Measurements from ENCODE around the gene WDR37.
"Not testable (repeated sequence)": the region's sequence is repeated elsewhere in the genome, so short reads cannot be mapped to it uniquely, and the experiment has no call there.

The WDR37 gene

GRCh38 chr10:1056326-1057105, at the start of gene WDR37:
Gene WDR37 (plus strand): TSS chr10:1056385. CDS start chr10:1072156, 15,771 bp downstream.
- peak; percentile 75 for DNase-seq (ENCODE audit: low spot score)

GRCh38 chr10:1006573-1006972, 49.6 kb upstream of the WDR37 start:
- DNase-seq (ENCODE audit: low spot score) = no peak

GRCh38 chr10:1007583-1007982, 48.6 kb upstream of the WDR37 start:
- no peak for DNase-seq (ENCODE audit: low spot score)

- no peak for DNase-seq (ENCODE audit: low spot score)
Measured at GRCh38 chr10:1009071-1009494, 47.1 kb upstream of the WDR37 start.

- not testable (repeated sequence) for DNase-seq (ENCODE audit: low spot score)
Measured at GRCh38 chr10:1009947-1010346, 46.2 kb upstream of the WDR37 start.

GRCh38 chr10:1010703-1011102, 45.5 kb upstream of the WDR37 start:
- DNase-seq (ENCODE audit: low spot score) = no peak

GRCh38 chr10:1011696-1012095, 44.5 kb upstream of the WDR37 start:
- DNase-seq (ENCODE audit: low spot score) = no peak

GRCh38 chr10:1015688-1016087, 40.5 kb upstream of the WDR37 start:
- DNase-seq (ENCODE audit: low spot score) = no peak

GRCh38 chr10:1019362-1019761, 36.8 kb upstream of the WDR37 start:
- DNase-seq (ENCODE audit: low spot score) = no peak

GRCh38 chr10:1020460-1020859, 35.7 kb upstream of the WDR37 start:
- no peak for DNase-seq (ENCODE audit: low spot score)

- DNase-seq (ENCODE audit: low spot score) = no peak
Measured at GRCh38 chr10:1020958-1021357, 35.2 kb upstream of the WDR37 start.

GRCh38 chr10:1022413-1022812, 33.8 kb upstream of the WDR37 start:
- no peak for DNase-seq (ENCODE audit: low spot score)

GRCh38 chr10:1024103-1024502, 32.1 kb upstream of the WDR37 start:
- no peak for DNase-seq (ENCODE audit: low spot score)

GRCh38 chr10:1025683-1026082, 30.5 kb upstream of the WDR37 start, which contains the start of gene IDI2:
Gene IDI2 (minus strand): TSS chr10:1025859. CDS start chr10:1024723, 1,136 bp downstream.
- no peak for DNase-seq (ENCODE audit: low spot score)

- no peak for DNase-seq (ENCODE audit: low spot score)
Measured at GRCh38 chr10:1026578-1026977, 29.6 kb upstream of the WDR37 start.

GRCh38 chr10:1029838-1030237, 26.3 kb upstream of the WDR37 start:
- no peak for DNase-seq (ENCODE audit: low spot score)

GRCh38 chr10:1033601-1034000, 22.6 kb upstream of the WDR37 start:
- DNase-seq (ENCODE audit: low spot score) = no peak

GRCh38 chr10:1034758-1035157, 21.4 kb upstream of the WDR37 start:
- DNase-seq (ENCODE audit: low spot score) = no peak

GRCh38 chr10:1035201-1035600, 21.0 kb upstream of the WDR37 start:
- DNase-seq (ENCODE audit: low spot score) = no peak

GRCh38 chr10:1036341-1036791, 19.8 kb upstream of the WDR37 start:
- no peak for DNase-seq (ENCODE audit: low spot score)

- no peak for DNase-seq (ENCODE audit: low spot score)
Measured at GRCh38 chr10:1037098-1037497, 19.1 kb upstream of the WDR37 start.

GRCh38 chr10:1038769-1039168, 17.4 kb upstream of the WDR37 start:
- DNase-seq (ENCODE audit: low spot score) = not testable (repeated sequence)

- no peak for DNase-seq (ENCODE audit: low spot score)
Measured at GRCh38 chr10:1040133-1040532, 16.1 kb upstream of the WDR37 start.

GRCh38 chr10:1041514-1041913, 14.7 kb upstream of the WDR37 start:
- DNase-seq (ENCODE audit: low spot score) = no peak
